Measurements from ENCODE around the gene DHODH.

GRCh38 chr16:72073560-72074230 is 65.2 kb downstream of the DHODH start:
- TF ChIP-seq CTCF (IDR thresholded peaks at IDR 0.05; ENCODE audit: low read depth, low read length) (no peak), POLR2A (IDR thresholded peaks at IDR 0.05; ENCODE audit: extremely low read depth, insufficient read length) (no peak)
- TF ChIP-seq, protein P1, sequence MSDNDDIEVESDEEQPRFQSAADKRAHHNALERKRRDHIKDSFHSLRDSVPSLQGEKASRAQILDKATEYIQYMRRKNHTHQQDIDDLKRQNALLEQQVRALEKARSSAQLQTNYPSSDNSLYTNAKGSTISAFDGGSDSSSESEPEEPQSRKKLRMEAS (IDR thresholded peaks at IDR 0.05; ENCODE audit: low read depth, low read length): no peak

Measured in NB4 (cell line).